GM12873 (cell line): ENCODE data around the gene FOLR2.

Experiments
- TF ChIP-seq, protein P1 (sequence below): IDR thresholded peaks from 2 replicates; pipeline ENCODE4 v1.5.1; 2012; ENCODE audit warnings: low read depth, mild to moderate bottlenecking, moderate library complexity, low read length, control low read depth; ENCODE audit not compliant: insufficient read depth; ENCODE audit errors: missing control alignments

FOLR2 gene

DNA sequence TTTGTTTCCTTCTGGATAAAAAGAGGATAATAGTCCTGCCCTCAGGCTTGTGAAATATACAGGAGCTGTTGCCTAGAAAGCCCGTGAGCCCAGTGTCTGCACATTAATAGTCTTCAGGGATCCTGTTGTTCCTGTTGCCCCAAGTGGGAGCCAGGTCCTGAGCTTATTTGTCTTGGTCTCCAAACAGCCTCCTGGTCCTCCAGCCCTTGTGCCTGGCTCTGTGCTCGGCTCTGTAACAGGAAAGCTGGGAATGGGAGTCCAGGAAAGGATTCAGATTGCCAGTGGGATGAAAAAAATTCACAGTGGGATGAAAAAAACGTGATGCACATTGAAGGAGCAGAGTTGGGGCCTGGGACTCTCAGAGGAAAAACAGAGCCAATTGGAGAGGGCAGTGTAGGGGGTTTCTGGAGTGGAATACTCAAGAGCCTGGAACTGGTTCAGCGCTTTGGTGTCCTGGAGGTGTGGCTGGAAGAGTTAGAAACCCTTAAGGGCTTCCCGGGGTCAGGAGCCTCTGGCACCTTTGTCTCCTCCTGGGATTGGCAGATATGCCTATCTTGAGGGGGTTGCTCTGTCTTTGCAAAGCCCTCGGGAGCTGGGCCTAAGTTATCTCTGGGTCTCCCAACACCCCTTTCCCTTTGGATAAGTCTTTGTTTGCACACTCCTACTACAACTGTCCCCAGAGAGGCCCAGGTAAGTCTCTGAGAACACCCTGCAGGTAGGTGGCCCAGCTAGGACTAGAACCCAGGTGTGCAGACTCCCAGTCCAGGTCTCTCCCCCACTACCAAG, 5.7 kb downstream of the FOLR2 start:
- TF ChIP-seq, protein P1, sequence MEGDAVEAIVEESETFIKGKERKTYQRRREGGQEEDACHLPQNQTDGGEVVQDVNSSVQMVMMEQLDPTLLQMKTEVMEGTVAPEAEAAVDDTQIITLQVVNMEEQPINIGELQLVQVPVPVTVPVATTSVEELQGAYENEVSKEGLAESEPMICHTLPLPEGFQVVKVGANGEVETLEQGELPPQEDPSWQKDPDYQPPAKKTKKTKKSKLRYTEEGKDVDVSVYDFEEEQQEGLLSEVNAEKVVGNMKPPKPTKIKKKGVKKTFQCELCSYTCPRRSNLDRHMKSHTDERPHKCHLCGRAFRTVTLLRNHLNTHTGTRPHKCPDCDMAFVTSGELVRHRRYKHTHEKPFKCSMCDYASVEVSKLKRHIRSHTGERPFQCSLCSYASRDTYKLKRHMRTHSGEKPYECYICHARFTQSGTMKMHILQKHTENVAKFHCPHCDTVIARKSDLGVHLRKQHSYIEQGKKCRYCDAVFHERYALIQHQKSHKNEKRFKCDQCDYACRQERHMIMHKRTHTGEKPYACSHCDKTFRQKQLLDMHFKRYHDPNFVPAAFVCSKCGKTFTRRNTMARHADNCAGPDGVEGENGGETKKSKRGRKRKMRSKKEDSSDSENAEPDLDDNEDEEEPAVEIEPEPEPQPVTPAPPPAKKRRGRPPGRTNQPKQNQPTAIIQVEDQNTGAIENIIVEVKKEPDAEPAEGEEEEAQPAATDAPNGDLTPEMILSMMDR, result no peak

DNA sequence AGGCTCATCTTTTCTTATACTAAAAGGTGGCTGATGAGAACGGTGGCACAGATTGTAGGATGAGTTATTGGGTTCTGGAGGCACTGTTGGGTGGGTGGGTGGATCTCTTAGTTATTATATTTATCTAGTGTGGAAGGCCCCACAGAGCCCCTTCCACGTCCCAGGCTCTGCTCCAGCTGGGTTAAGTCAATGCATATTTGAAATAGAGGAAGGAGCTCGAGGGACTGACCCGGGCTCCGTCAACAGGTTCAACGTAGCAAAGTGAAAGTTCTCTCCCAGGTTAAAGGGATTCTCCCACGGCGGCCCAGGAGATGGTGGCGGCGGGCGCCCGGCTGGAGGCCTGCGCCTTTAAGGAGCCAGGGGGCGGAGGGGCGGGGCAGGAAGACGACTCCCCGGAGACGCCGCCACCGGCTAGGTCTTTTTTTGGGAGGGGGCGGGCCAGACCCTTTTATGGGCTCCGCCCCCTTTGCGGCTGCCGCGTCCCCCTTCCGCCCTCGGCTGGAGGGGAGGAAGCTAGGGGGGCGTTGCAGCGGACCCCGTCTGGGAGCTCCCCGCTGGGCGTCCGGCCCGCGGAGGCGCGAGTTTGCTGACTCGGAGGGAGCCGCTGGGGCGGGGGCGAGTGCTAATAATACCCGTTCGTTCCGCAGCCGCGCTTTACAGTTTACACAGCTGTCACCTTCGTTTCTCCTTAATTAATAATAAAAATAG, 6.5 kb downstream of the FOLR2 start:
- TF ChIP-seq, protein P1, result no peak

DNA sequence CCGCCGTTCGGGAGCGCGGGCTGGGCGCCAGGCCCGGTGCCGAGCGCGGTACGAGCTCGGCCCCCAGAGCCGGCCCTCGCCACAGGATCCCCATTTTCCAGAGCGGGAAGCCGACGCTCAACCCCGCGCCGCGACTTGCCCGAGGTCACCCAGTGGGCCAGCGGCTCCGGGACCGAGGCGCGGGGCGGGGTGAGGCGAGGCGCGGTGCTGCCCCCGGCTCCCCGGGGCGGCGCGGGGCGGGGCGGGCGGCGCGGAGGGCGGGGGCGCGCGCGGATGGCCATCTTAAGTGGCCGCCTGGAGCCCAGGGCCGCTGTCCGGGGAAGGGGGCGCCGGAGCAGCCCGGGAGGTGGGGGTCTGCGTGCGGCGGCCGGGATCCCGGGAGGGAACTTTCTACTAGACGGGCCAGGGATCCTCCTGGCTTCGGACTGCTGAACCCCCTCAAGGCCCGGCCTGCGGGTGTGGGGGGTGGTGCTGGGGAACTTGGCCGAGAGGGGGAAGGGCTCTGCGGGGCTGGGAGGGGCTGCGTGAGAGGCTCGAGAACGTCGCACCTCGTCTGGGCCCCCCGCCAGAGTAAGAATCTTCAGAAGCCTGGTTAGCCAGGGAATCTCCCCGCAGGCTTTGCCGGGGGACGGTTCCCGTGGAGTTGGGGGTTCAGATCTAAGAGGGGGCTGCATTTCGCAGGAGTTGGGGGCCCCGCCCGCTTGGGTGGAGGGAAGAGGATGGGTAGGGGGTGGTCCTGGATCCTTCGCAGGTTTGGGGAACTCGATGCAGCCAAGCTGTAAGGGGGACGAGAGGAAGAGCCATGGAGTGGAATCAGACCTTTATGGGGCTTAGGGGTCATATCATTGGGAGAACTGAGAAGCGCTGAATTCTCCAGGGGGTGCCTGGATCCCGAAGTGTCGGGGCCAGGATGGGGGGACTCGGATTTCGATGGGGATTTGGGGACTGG, 7.3 kb downstream of the FOLR2 start:
- TF ChIP-seq, protein P1, result no peak

DNA sequence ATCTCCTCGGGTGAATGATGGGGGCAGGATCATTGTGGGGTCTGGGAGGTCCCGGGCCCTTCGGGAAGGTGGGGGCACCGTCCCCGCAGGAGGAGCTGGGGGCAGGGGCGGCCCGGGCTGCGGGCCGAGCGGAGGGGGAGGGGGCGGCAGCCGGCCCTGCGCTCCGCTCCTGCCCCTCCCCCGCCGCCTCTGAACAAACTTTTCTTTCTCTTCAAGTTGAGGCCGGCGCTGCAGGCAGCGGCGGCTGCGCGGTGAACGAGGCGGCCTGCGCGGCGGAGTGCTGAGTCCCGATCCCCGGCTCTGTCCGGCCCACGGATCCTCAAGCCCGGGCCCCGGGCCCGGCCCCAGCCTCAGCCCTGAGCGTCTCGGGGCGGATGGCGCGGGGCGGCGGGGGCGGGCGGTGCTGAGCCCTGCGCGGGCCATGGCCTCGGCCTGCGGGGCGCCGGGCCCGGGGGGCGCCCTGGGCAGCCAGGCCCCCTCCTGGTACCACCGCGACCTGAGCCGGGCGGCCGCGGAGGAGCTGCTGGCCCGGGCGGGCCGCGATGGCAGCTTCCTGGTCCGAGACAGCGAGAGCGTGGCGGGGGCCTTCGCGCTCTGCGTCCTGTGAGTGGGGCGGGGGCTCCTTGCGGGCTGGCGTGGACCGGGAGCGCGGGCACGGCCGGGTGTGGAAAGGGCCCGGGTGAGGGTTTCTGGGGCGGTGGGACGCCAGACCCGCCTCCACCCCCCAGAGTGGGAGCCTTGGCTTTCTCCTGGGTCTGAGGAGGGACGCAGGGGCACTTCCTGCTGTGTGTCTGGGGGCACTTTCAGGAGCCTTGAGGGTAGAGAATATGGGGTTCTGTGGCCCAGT, 8.2 kb downstream of the FOLR2 start, which contains the start of gene INPPL1:
Gene INPPL1 (plus strand): TSS at position 204 of the 847 bp plus-strand sequence. CDS start 218 bp downstream, at position 422.
- TF ChIP-seq, protein P1, result no peak

DNA sequence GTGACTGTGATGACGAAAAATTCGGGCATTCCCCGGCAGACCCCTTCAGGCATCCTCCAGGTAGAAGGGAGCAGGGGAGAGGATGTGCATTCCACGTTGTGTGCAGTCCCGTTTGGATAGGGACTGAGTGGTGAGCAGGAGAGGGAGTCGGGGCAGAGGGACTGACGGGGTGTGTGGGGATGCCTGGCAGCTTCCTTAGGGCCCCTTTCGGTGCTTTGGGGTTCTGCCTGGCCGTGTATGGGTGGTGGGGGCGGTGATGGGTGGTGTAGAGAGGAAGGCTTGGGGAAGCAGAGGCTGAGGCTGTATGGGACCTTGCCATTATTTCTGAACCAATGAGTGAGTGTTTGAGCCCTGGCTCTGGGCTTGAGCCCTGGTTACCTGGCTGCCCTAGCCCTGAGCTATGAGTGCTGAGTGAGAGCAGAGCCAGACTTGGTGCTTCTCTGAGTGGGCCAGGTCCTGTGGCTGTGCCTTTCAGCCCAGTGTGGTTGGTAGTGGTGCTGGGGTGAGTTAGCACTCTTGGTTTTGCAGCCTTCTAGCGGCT, 8.9 kb downstream of the FOLR2 start:
- TF ChIP-seq, protein P1, result no peak

DNA sequence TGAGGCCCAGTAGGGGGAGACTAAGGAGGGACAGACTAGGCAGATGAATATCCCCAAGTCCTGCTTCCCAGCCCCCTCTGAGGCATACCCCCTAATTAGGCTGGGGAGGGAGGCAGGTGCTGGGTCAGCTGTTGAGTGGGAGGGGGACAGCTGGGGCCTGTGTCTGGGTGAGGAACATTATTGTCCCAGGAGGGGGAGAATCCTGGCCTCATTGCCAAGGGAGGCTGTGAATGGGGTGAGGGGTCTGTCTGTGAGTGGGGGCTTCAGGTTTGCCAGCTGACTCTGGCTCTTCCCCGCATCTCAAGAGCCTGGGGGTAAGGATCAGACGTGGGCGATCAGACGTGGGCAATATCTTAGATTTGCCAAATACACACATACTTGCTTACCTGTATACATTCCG, 10.1 kb downstream of the FOLR2 start:
- TF ChIP-seq, protein P1, result no peak
